ENCODE results near the gene KAT6B.

KAT6B gene

GRCh38 chr10:74836877-74837276 is 10.5 kb downstream of the KAT6B start:
- no peak for TF ChIP-seq CTCF (IDR thresholded peaks at IDR 0.05; ENCODE audit: insufficient read depth, missing control alignments)
- FAIRE-seq (no peak), DNase-seq (ENCODE audit: insufficient read length, low spot score) (no peak)

- DNase-seq (ENCODE audit: insufficient read length, low spot score) (peak; percentile 52), FAIRE-seq (peak; percentile 67)
- TF ChIP-seq CTCF (IDR thresholded peaks at IDR 0.05; ENCODE audit: insufficient read depth, missing control alignments) = no peak
Observed at GRCh38 chr10:74837743-74838142, 11.3 kb downstream of the KAT6B start.

- FAIRE-seq = no peak
Observed at GRCh38 chr10:74839708-74840107, 13.3 kb downstream of the KAT6B start.

GRCh38 chr10:74841265-74841973 is 15.0 kb downstream of the KAT6B start:
- no peak for FAIRE-seq
- TF ChIP-seq CTCF (IDR thresholded peaks at IDR 0.05; ENCODE audit: insufficient read depth, missing control alignments) = no peak
- DNase-seq (ENCODE audit: insufficient read length, low spot score) = no peak

More at GRCh38 chr10:74839708-74840107, 13.3 kb downstream of the KAT6B start:
- no peak for TF ChIP-seq CTCF (IDR thresholded peaks at IDR 0.05; ENCODE audit: insufficient read depth, missing control alignments)
- no peak for DNase-seq (ENCODE audit: insufficient read length, low spot score)

- FAIRE-seq (no peak), DNase-seq (ENCODE audit: insufficient read length, low spot score) (no peak)
- TF ChIP-seq CTCF (IDR thresholded peaks at IDR 0.05; ENCODE audit: insufficient read depth, missing control alignments) = no peak
Observed at GRCh38 chr10:74842301-74842954, 16.0 kb downstream of the KAT6B start.

GRCh38 chr10:74846958-74847357 is 20.6 kb downstream of the KAT6B start:
- TF ChIP-seq CTCF (IDR thresholded peaks at IDR 0.05; ENCODE audit: insufficient read depth, missing control alignments) = no peak
- no peak for FAIRE-seq
- no peak for DNase-seq (ENCODE audit: insufficient read length, low spot score)

- no peak for TF ChIP-seq CTCF (IDR thresholded peaks at IDR 0.05; ENCODE audit: insufficient read depth, missing control alignments)
- no peak for DNase-seq (ENCODE audit: insufficient read length, low spot score)
- no peak for FAIRE-seq
Observed at GRCh38 chr10:74851831-74852230, 25.4 kb downstream of the KAT6B start.

All from D721Med (cell line).